ENCODE results near the gene ANKRD53.

ANKRD53 gene

GRCh38 chr2:70985956-70986355 lies 7.5 kb downstream of the ANKRD53 start:
- Histone ChIP-seq H4K20me1 (ENCODE audit: insufficient read depth, low read length, poor library complexity, severe bottlenecking) (no peaks in the 10 kb centered on the region), H3F3A (ENCODE audit: low read depth) (no peaks in the 10 kb centered on the region), H3K27me3 (ENCODE audit: insufficient read depth, low read length, poor library complexity, severe bottlenecking) (no peaks in the 10 kb centered on the region), H2AFZ (ENCODE audit: low read length) (no peak overlapping the region), H3K9me2 (replicated peaks; ENCODE audit: low read depth, low read length) (no peaks in the 10 kb centered on the region), H3K9me3 (ENCODE audit: insufficient read depth, low read depth, low read length) (no peaks in the 10 kb centered on the region), H3K79me2 (ENCODE audit: insufficient read depth, low read length) (peaks cover 9% of the 10 kb centered on the region; the same call in 1 of the 2 replicates), H3K4me1 (ENCODE audit: insufficient read depth, low read length, poor library complexity, severe bottlenecking) (no peaks in the 10 kb centered on the region), H3K4me2 (ENCODE audit: low read depth, low read length, poor library complexity, severe bottlenecking) (no peak overlapping the region), H3K9ac (ENCODE audit: low read depth, low read length, poor library complexity, severe bottlenecking) (no peak overlapping the region), H3K4me3 (ENCODE audit: low read length, poor library complexity, severe bottlenecking) (no peak overlapping the region), H3K36me3 (ENCODE audit: insufficient read depth, low read length) (peaks cover 49% of the 10 kb centered on the region)
- TF ChIP-seq EZH2phosphoT487 (IDR thresholded peaks at IDR 0.05; ENCODE audit: borderline replicate concordance), result no peak
- no peak for TF ChIP-seq CTCF (conservative IDR thresholded peaks at IDR 0.05; ENCODE audit: low read length)

GRCh38 chr2:70986499-70987189 lies 8.2 kb downstream of the ANKRD53 start:
- no peaks in the 10 kb centered on the region for H3K9me2 ChIP-seq (replicated peaks; ENCODE audit: low read depth, low read length)
- peaks cover 5% of the 10 kb centered on the region for H3K4me1 ChIP-seq (ENCODE audit: insufficient read depth, low read length, poor library complexity, severe bottlenecking)
- H3K79me2 ChIP-seq (ENCODE audit: insufficient read depth, low read length), result peaks cover 15% of the 10 kb centered on the region
- H3K4me2 ChIP-seq (ENCODE audit: low read depth, low read length, poor library complexity, severe bottlenecking), result no peak overlapping the region
- H3K36me3 ChIP-seq (ENCODE audit: insufficient read depth, low read length), result peaks cover 55% of the 10 kb centered on the region
- no peak overlapping the region for H2AFZ ChIP-seq (ENCODE audit: low read length)
- H3F3A ChIP-seq (ENCODE audit: low read depth), result no peaks in the 10 kb centered on the region
- H3K4me3 ChIP-seq (ENCODE audit: low read length, poor library complexity, severe bottlenecking), result no peak overlapping the region
- H3K27me3 ChIP-seq (ENCODE audit: insufficient read depth, low read length, poor library complexity, severe bottlenecking), result no peaks in the 10 kb centered on the region
- H4K20me1 ChIP-seq (ENCODE audit: insufficient read depth, low read length, poor library complexity, severe bottlenecking), result peaks cover 7% of the 10 kb centered on the region
- no peak for TF ChIP-seq CTCF (conservative IDR thresholded peaks at IDR 0.05; ENCODE audit: low read length)
- no peak for TF ChIP-seq EZH2phosphoT487 (IDR thresholded peaks at IDR 0.05; ENCODE audit: borderline replicate concordance)
- H3K9ac ChIP-seq (ENCODE audit: low read depth, low read length, poor library complexity, severe bottlenecking), result no peak overlapping the region
- no peaks in the 10 kb centered on the region for H3K9me3 ChIP-seq (ENCODE audit: insufficient read depth, low read depth, low read length)

- Histone ChIP-seq H3K27me3 (ENCODE audit: insufficient read depth, low read length, poor library complexity, severe bottlenecking) (no peaks in the 10 kb centered on the region), H3K4me1 (ENCODE audit: insufficient read depth, low read length, poor library complexity, severe bottlenecking) (peaks cover 7% of the 10 kb centered on the region), H3F3A (ENCODE audit: low read depth) (no peaks in the 10 kb centered on the region), H3K9me3 (ENCODE audit: insufficient read depth, low read depth, low read length) (no peaks in the 10 kb centered on the region), H3K9me2 (replicated peaks; ENCODE audit: low read depth, low read length) (no peaks in the 10 kb centered on the region), H3K79me2 (ENCODE audit: insufficient read depth, low read length) (peaks cover 23% of the 10 kb centered on the region), H3K9ac (ENCODE audit: low read depth, low read length, poor library complexity, severe bottlenecking) (no peak overlapping the region), H3K4me3 (ENCODE audit: low read length, poor library complexity, severe bottlenecking) (no peak overlapping the region), H3K4me2 (ENCODE audit: low read depth, low read length, poor library complexity, severe bottlenecking) (no peak overlapping the region), H4K20me1 (ENCODE audit: insufficient read depth, low read length, poor library complexity, severe bottlenecking) (peaks cover 8% of the 10 kb centered on the region), H3K36me3 (ENCODE audit: insufficient read depth, low read length) (peaks cover 57% of the 10 kb centered on the region), H2AFZ (ENCODE audit: low read length) (no peak overlapping the region)
- no peak for TF ChIP-seq CTCF (conservative IDR thresholded peaks at IDR 0.05; ENCODE audit: low read length)
- TF ChIP-seq EZH2phosphoT487 (IDR thresholded peaks at IDR 0.05; ENCODE audit: borderline replicate concordance), result no peak
These were observed 9.0 kb downstream of the ANKRD53 start for GRCh38 chr2:70987386-70987785.

Data from Loucy (cell line).